ENCODE data around the gene ASB13.

- TF ChIP-seq, protein P1, sequence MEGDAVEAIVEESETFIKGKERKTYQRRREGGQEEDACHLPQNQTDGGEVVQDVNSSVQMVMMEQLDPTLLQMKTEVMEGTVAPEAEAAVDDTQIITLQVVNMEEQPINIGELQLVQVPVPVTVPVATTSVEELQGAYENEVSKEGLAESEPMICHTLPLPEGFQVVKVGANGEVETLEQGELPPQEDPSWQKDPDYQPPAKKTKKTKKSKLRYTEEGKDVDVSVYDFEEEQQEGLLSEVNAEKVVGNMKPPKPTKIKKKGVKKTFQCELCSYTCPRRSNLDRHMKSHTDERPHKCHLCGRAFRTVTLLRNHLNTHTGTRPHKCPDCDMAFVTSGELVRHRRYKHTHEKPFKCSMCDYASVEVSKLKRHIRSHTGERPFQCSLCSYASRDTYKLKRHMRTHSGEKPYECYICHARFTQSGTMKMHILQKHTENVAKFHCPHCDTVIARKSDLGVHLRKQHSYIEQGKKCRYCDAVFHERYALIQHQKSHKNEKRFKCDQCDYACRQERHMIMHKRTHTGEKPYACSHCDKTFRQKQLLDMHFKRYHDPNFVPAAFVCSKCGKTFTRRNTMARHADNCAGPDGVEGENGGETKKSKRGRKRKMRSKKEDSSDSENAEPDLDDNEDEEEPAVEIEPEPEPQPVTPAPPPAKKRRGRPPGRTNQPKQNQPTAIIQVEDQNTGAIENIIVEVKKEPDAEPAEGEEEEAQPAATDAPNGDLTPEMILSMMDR (IDR thresholded peaks at IDR 0.05): no peak
- no peak for TF ChIP-seq EP300 (IDR thresholded peaks at IDR 0.05)
Observed at GRCh38 chr10:5684318-5684970, 18.0 kb upstream of the ASB13 start, which contains the start of gene TASOR2.

Measured in stomach (tissue), 4 donors.